Cortex of kidney (tissue), 1 donor: ENCODE results near the gene FAAH.

Experiments
- DNase-seq: peaks from one replicate; lab custom pipeline; 2025; lab: John Stamatoyannopoulos, UW

The FAAH gene

GRCh38 chr1:46423574-46424240 is 29.6 kb downstream of the FAAH start:
- DNase-seq = no peak

GRCh38 chr1:46424730-46425129 is 30.6 kb downstream of the FAAH start:
- no peak for DNase-seq

GRCh38 chr1:46425726-46426125 is 31.6 kb downstream of the FAAH start:
- no peak for DNase-seq

- DNase-seq = no peak
These were observed 33.4 kb downstream of the FAAH start for GRCh38 chr1:46427541-46427940.

GRCh38 chr1:46429436-46429835 is 35.3 kb downstream of the FAAH start:
- no peak for DNase-seq

GRCh38 chr1:46431695-46432094 is 37.6 kb downstream of the FAAH start:
- no peak for DNase-seq

GRCh38 chr1:46432781-46433327 is 38.7 kb downstream of the FAAH start:
- no peak for DNase-seq

- DNase-seq = no peak
These were observed 40.2 kb downstream of the FAAH start for GRCh38 chr1:46434358-46434757.

- DNase-seq = no peak
These were observed 42.7 kb downstream of the FAAH start for GRCh38 chr1:46436844-46437243.

- no peak for DNase-seq
These were observed 43.6 kb downstream of the FAAH start for GRCh38 chr1:46437723-46438122.

- DNase-seq = no peak
These were observed 44.2 kb downstream of the FAAH start for GRCh38 chr1:46438346-46438745.

GRCh38 chr1:46440478-46440877 is 46.4 kb downstream of the FAAH start:
- no peak for DNase-seq

GRCh38 chr1:46442317-46443161 is 48.4 kb downstream of the FAAH start:
- no peak for DNase-seq

- no peak for DNase-seq
These were observed 50.3 kb downstream of the FAAH start for GRCh38 chr1:46444466-46444865.

- DNase-seq = no peak
These were observed 51.7 kb downstream of the FAAH start for GRCh38 chr1:46445773-46446256.

- DNase-seq = no peak
These were observed 52.8 kb downstream of the FAAH start for GRCh38 chr1:46446646-46447498.

GRCh38 chr1:46447499-46448108 is 53.5 kb downstream of the FAAH start:
- DNase-seq = no peak

- DNase-seq = no peak
These were observed 54.2 kb downstream of the FAAH start for GRCh38 chr1:46448109-46448911.

GRCh38 chr1:46449223-46450159 is 55.4 kb downstream of the FAAH start:
- DNase-seq = no peak

- no peak for DNase-seq
These were observed 56.0 kb downstream of the FAAH start for GRCh38 chr1:46450160-46450517.
